OCI-LY1 (cell line): ENCODE measurements around the gene ESPL1.

Experiments
- EZH2 ChIP-seq: fragments of 200-600 bp; sonication (generic), shearing (Covaris generic); IDR thresholded peaks from 2 replicates; pipeline ENCODE4 v1.8.0; 2017; ENCODE audit warnings: borderline replicate concordance, mixed run types, mild to moderate bottlenecking, antibody characterized with exemption, low read length, moderate library complexity, mixed read lengths
- TF ChIP-seq, protein P1 (sequence below): fragments of 200-600 bp; sonication (generic), shearing (Covaris generic); IDR thresholded peaks from 2 replicates; pipeline ENCODE4 v1.5.1; 2017; ENCODE audit warnings: mild to moderate bottlenecking, antibody characterized with exemption, low read length, moderate library complexity, mixed read lengths

DNA sequence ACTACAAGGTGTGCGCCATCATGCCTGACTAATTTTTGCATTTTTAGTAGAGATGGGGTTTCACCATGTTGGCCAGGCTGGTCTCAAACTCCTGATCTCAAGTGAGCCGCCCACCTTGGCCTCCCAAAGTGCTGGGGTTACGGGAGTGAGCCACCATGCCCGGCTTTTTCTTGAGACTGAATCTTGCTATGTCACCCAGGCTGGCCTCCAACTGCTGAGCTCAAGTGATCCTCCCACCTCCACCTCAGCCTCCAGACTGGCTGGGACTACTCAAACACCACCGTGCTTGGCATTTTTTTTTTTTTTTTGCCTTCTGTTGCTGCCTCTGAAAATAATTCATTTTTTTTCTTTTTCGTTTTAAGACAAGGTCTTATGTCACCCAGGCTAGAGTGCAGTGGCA lies 8.2 kb upstream of the ESPL1 start:
- TF ChIP-seq, protein P1, sequence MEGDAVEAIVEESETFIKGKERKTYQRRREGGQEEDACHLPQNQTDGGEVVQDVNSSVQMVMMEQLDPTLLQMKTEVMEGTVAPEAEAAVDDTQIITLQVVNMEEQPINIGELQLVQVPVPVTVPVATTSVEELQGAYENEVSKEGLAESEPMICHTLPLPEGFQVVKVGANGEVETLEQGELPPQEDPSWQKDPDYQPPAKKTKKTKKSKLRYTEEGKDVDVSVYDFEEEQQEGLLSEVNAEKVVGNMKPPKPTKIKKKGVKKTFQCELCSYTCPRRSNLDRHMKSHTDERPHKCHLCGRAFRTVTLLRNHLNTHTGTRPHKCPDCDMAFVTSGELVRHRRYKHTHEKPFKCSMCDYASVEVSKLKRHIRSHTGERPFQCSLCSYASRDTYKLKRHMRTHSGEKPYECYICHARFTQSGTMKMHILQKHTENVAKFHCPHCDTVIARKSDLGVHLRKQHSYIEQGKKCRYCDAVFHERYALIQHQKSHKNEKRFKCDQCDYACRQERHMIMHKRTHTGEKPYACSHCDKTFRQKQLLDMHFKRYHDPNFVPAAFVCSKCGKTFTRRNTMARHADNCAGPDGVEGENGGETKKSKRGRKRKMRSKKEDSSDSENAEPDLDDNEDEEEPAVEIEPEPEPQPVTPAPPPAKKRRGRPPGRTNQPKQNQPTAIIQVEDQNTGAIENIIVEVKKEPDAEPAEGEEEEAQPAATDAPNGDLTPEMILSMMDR = no peak
- no peak for TF ChIP-seq EZH2
